Vagina (tissue), 2 donors: Measurements from ENCODE around the gene ABCG1.

Experiments used
- CTCF ChIP-seq, 3 experiments: fragments of 450-650 bp in 2 of 3; fragments of 200-600 bp in 1 of 3; sonication (generic) in 1 of 3; IDR thresholded peaks; one replicate each; pipeline ENCODE4 v1.5.1; 2017 to 2019; ENCODE audit warnings: antibody characterized with exemption in 3 of 3, mild to moderate bottlenecking in 2 of 3, moderate library complexity in 2 of 3
- POLR2A ChIP-seq, 2 donors: fragments of 450-650 bp; IDR thresholded peaks; one replicate each; pipeline ENCODE4 v1.6.1; 2017; ENCODE audit warnings: antibody characterized with exemption in 2 of 2, mild to moderate bottlenecking in 2 of 2, moderate library complexity in 2 of 2
- POLR2AphosphoS5 ChIP-seq, 2 donors: sonication (generic); formaldehyde crosslinking; IDR thresholded peaks; one replicate each; pipeline ENCODE4 v1.9.0; 2017; ENCODE audit warnings: antibody characterized with exemption in 2 of 2, mild to moderate bottlenecking in 2 of 2, low read depth in 1 of 2; ENCODE audit not compliant: insufficient read depth in 1 of 2

GRCh38 chr21:42171091-42172053 is 47.6 kb upstream of the ABCG1 start:
- no peak for TF ChIP-seq POLR2A (IDR thresholded peaks at IDR 0.05)
- no peak for TF ChIP-seq CTCF (IDR thresholded peaks at IDR 0.05)
- peak in 1 of 2 donors; percentile 33 for TF ChIP-seq POLR2AphosphoS5 (IDR thresholded peaks at IDR 0.05; ENCODE audit: insufficient read depth in 1 of 2, low read depth in 1 of 2)
